WTC11 (cell line): ENCODE data around the gene RFX4. TPM values are rescaled to one million over a fixed set of nuclear protein-coding genes. Genes with fewer than 3 reads are reported as not detected.

Experiments used
- ATAC-seq: fragments of 200-7000 bp; cut with Tn5 transposase; 2 replicates; pipeline ENCODE4 v1.10.0; 2021; ENCODE audit warnings: mild to moderate bottlenecking, moderate library complexity
- CTCF ChIA-PET: fragments of 300-600 bp; sonication (Branson Sonifier 250); formaldehyde crosslinking; loops from one replicate; lab custom pipeline; 2021; ENCODE audit warnings: antibody characterized with exemption; lab: Charles Lee
- POLR2A ChIA-PET: fragments of 350-600 bp; sonication (Branson Sonifier 250); formaldehyde crosslinking; loops from one replicate; lab custom pipeline; 2021; ENCODE audit warnings: antibody characterized with exemption; lab: Charles Lee
- DNase-seq: peaks from one replicate; pipeline ENCODE4 v3.0.0; 2021; ENCODE audit warnings: low spot score
- H3K27ac Mint-ChIP-seq: 2 replicates; pipeline ENCODE4 v1.8.0; 2021; ENCODE audit warnings: mixed read lengths
- H3K27me3 Mint-ChIP-seq: 2 replicates; pipeline ENCODE4 v1.8.0; 2021; ENCODE audit warnings: low read depth, mild to moderate bottlenecking, moderate library complexity, mixed read lengths
- H3K36me3 Mint-ChIP-seq: 2 replicates; pipeline ENCODE4 v1.8.0; 2021; ENCODE audit warnings: mixed read lengths
- H3K4me1 Mint-ChIP-seq: 2 replicates; pipeline ENCODE4 v1.8.0; 2022; ENCODE audit warnings: mixed read lengths
- H3K4me3 Mint-ChIP-seq: 2 replicates; pipeline ENCODE4 v1.8.0; 2021; ENCODE audit warnings: mild to moderate bottlenecking, moderate library complexity, mixed read lengths
- H3K9me3 Mint-ChIP-seq: 2 replicates; pipeline ENCODE4 v1.8.0; 2021; ENCODE audit warnings: mixed read lengths
- AFF4 ChIP-seq: sonication (generic); formaldehyde crosslinking; IDR thresholded peaks from 2 replicates; pipeline ENCODE4 v1.8.1; 2023; ENCODE audit warnings: mild to moderate bottlenecking, missing genetic modification reagents, borderline replicate concordance
- AR ChIP-seq: fragments of 250-450 bp; sonication (Bioruptor Pico); IDR thresholded peaks from 2 replicates; pipeline ENCODE4 v1.9.0; 2021; ENCODE audit warnings: mild to moderate bottlenecking
- CREM ChIP-seq: sonication (generic); formaldehyde crosslinking; IDR thresholded peaks from 2 replicates; pipeline ENCODE4 v1.8.1; 2022; ENCODE audit warnings: mild to moderate bottlenecking, missing genetic modification reagents, moderate library complexity
- ESRRA ChIP-seq: sonication (generic); formaldehyde crosslinking; IDR thresholded peaks from 2 replicates; pipeline ENCODE4 v1.8.1; 2022; ENCODE audit warnings: mild to moderate bottlenecking, missing genetic modification reagents, borderline replicate concordance
- FOXJ3 ChIP-seq: sonication (generic); formaldehyde crosslinking; IDR thresholded peaks from 2 replicates; pipeline ENCODE4 v1.9.0; 2021; ENCODE audit warnings: missing genetic modification reagents, mild to moderate bottlenecking, borderline replicate concordance
- GABPB1 ChIP-seq: sonication (generic); formaldehyde crosslinking; IDR thresholded peaks from 2 replicates; pipeline ENCODE4 v1.8.1; 2023; ENCODE audit warnings: mild to moderate bottlenecking, missing genetic modification reagents
- IRF1 ChIP-seq: sonication (generic); formaldehyde crosslinking; IDR thresholded peaks from 2 replicates; pipeline ENCODE4 v1.8.0; 2023; ENCODE audit warnings: missing genetic modification reagents
- NFE2L1 ChIP-seq: sonication (generic); formaldehyde crosslinking; IDR thresholded peaks from 2 replicates; pipeline ENCODE4 v1.8.1; 2023; ENCODE audit warnings: missing genetic modification reagents
- SMAD4 ChIP-seq: sonication (generic); formaldehyde crosslinking; IDR thresholded peaks from 2 replicates; pipeline ENCODE4 v1.8.0; 2022; ENCODE audit warnings: mild to moderate bottlenecking, missing genetic modification reagents
- SOX15 ChIP-seq: fragments of 250-450 bp; sonication (Bioruptor Pico); IDR thresholded peaks from 2 replicates; pipeline ENCODE4 v1.9.0; 2021; ENCODE audit warnings: mild to moderate bottlenecking
- TCF7 ChIP-seq: sonication (generic); formaldehyde crosslinking; IDR thresholded peaks from 2 replicates; pipeline ENCODE4 v1.8.0; 2022; ENCODE audit warnings: mild to moderate bottlenecking, low read depth, missing genetic modification reagents, moderate library complexity
- USF1 ChIP-seq: sonication (generic); formaldehyde crosslinking; IDR thresholded peaks from 2 replicates; pipeline ENCODE4 v1.8.0; 2022; ENCODE audit warnings: mild to moderate bottlenecking, missing genetic modification reagents
- ZBTB21 ChIP-seq: sonication (generic); formaldehyde crosslinking; IDR thresholded peaks from 2 replicates; pipeline ENCODE4 v1.8.1; 2023; ENCODE audit warnings: mild to moderate bottlenecking, missing genetic modification reagents, borderline replicate concordance
- ZBTB43 ChIP-seq: sonication (generic); formaldehyde crosslinking; IDR thresholded peaks from 2 replicates; pipeline ENCODE4 v1.8.1; 2023; ENCODE audit warnings: mild to moderate bottlenecking, missing genetic modification reagents
- ZNF121 ChIP-seq: sonication (generic); formaldehyde crosslinking; IDR thresholded peaks from 2 replicates; pipeline ENCODE4 v1.8.0; 2023; ENCODE audit warnings: missing genetic modification reagents
- ZNF138 ChIP-seq: sonication (generic); formaldehyde crosslinking; conservative IDR thresholded peaks from 2 replicates; pipeline ENCODE4 v1.8.1; 2022; ENCODE audit warnings: mild to moderate bottlenecking, moderate library complexity, missing genetic modification reagents
- ZNF317 ChIP-seq: sonication (generic); formaldehyde crosslinking; IDR thresholded peaks from 2 replicates; pipeline ENCODE4 v1.8.1; 2023; ENCODE audit warnings: low read depth, mild to moderate bottlenecking, moderate library complexity, missing genetic modification reagents, borderline replicate concordance
- ZNF396 ChIP-seq: fragments of 250-450 bp; sonication (Bioruptor Pico); IDR thresholded peaks from 2 replicates; pipeline ENCODE4 v1.8.0; 2021; ENCODE audit warnings: mild to moderate bottlenecking, moderate library complexity, borderline replicate concordance
- ZNF416 ChIP-seq: fragments of 250-450 bp; sonication (Bioruptor Pico); IDR thresholded peaks from 2 replicates; pipeline ENCODE4 v1.9.0; 2021; ENCODE audit warnings: mild to moderate bottlenecking, inconsistent platforms
- ZNF423 ChIP-seq: fragments of 250-450 bp; sonication (Bioruptor Pico); IDR thresholded peaks from 2 replicates; pipeline ENCODE4 v2.1.2; 2022; ENCODE audit warnings: mild to moderate bottlenecking, moderate library complexity
- ZNF512 ChIP-seq: sonication (generic); formaldehyde crosslinking; IDR thresholded peaks from 2 replicates; pipeline ENCODE4 v1.8.1; 2022; ENCODE audit warnings: missing genetic modification reagents, borderline replicate concordance
- ZNF671 ChIP-seq: fragments of 250-450 bp; sonication (Bioruptor Pico); IDR thresholded peaks from 2 replicates; pipeline ENCODE4 v1.8.0; 2021; ENCODE audit warnings: mild to moderate bottlenecking
- ZSCAN18 ChIP-seq: fragments of 250-450 bp; sonication (Bioruptor Pico); IDR thresholded peaks from 2 replicates; pipeline ENCODE4 v2.1.2; 2022; ENCODE audit warnings: mild to moderate bottlenecking, moderate library complexity
- total RNA-seq: library from RNA; stranded (reverse); gene quantifications from 3 replicates; pipeline ENCODE4 v1.2.3, GENCODE V29; 2021

RFX4 gene
- total RNA-seq, 1 experiment from 2014 or later: 0.26 TPM

- Mint-ChIP-seq H3K4me3 (no peak overlapping the region), H3K4me1 (peaks cover 7% of the 10 kb centered on the region), H3K27me3 (no peaks in the 10 kb centered on the region)
- CTCF ChIA-PET: interaction anchor here (0.6 kb wide), 1 partner anchor 45 kb away, joined by 4 read pairs; no protein-coding TSS in a partner anchor
- TF ChIP-seq ZBTB43 (CRISPR knock-in tag) (no peak), AR (CRISPR knock-in tag) (no peak), ZNF671 (CRISPR knock-in tag) (no peak), SOX15 (no peak), ZNF121 (CRISPR knock-in tag) (no peak), ZBTB21 (CRISPR knock-in tag) (no peak), TCF7 (CRISPR knock-in tag) (no peak), ESRRA (CRISPR knock-in tag) (no peak), CREM (no peak), ZNF317 (no peak), USF1 (no peak)
- TF ChIP-seq, all 79 proteins: peak for 0
- ATAC-seq (no peak), DNase-seq (no peak)
- no peak overlapping the region for H3K27ac Mint-ChIP-seq
- no peaks in the 10 kb centered on the region for H3K9me3 Mint-ChIP-seq
- no peaks in the 10 kb centered on the region for H3K36me3 Mint-ChIP-seq
- POLR2A ChIA-PET: no interaction called here
These were observed 62.2 kb downstream of the RFX4 start for GRCh38 chr12:106645074-106645421.

- no peak overlapping the region for H3K4me3 Mint-ChIP-seq
- H3K27me3 Mint-ChIP-seq: no peaks in the 10 kb centered on the region
- no peak for DNase-seq
- ChIA-PET POLR2A (no interaction called here), CTCF (interaction anchor here (0.6 to 1.2 kb wide), 3 partner anchors 45 to 1030 kb away, joined by 3 to 4 read pairs (median 3); no protein-coding TSS in a partner anchor)
- ATAC-seq: no peak
- peaks cover 7% of the 10 kb centered on the region for H3K4me1 Mint-ChIP-seq
- H3K9me3 Mint-ChIP-seq: no peaks in the 10 kb centered on the region
- H3K27ac Mint-ChIP-seq: no peak overlapping the region
- H3K36me3 Mint-ChIP-seq: no peaks in the 10 kb centered on the region
- TF ChIP-seq ZSCAN18 (CRISPR knock-in tag) (no peak), IRF1 (CRISPR knock-in tag) (no peak), FOXJ3 (CRISPR knock-in tag) (no peak), ZNF138 (no peak), ZNF423 (CRISPR knock-in tag) (no peak), ZNF416 (CRISPR knock-in tag) (no peak), ZNF512 (CRISPR knock-in tag) (no peak), AFF4 (CRISPR knock-in tag) (no peak), SMAD4 (CRISPR knock-in tag) (no peak), NFE2L1 (CRISPR knock-in tag) (no peak), ZNF396 (CRISPR knock-in tag) (no peak), GABPB1 (CRISPR knock-in tag) (no peak)
These were observed 62.9 kb downstream of the RFX4 start for GRCh38 chr12:106645465-106646330.
